VCaP (cell line): ENCODE data around the gene DMPK.
"Not testable (repeated sequence)": the region's sequence is repeated elsewhere in the genome, so short reads cannot be mapped to it uniquely, and the experiment has no call there.

Experiments
- H3K27ac ChIP-seq: fragments of 450-650 bp; 2 replicates; pipeline ENCODE4 v1.5.1; 2017
- CTCF ChIP-seq: fragments of 450-650 bp; conservative IDR thresholded peaks from 2 replicates; pipeline ENCODE4 v1.5.1; 2017; ENCODE audit warnings: mild to moderate bottlenecking, moderate library complexity

The DMPK gene

GRCh38 chr19:45800070-45800553, 17.8 kb upstream of the DMPK start:
- TF ChIP-seq CTCF, result no peak
- H3K27ac ChIP-seq, result no peak overlapping the region

- H3K27ac ChIP-seq, result not testable (repeated sequence)
Measured at GRCh38 chr19:45799541-45799940, 17.3 kb upstream of the DMPK start.

- TF ChIP-seq CTCF, result peak; percentile 92
- no peak overlapping the region for H3K27ac ChIP-seq
Measured at GRCh38 chr19:45798995-45799517, 16.8 kb upstream of the DMPK start.

- TF ChIP-seq CTCF, result no peak
- no peak overlapping the region for H3K27ac ChIP-seq
Measured at GRCh38 chr19:45794627-45795026, 12.3 kb upstream of the DMPK start.

GRCh38 chr19:45793876-45794275, 11.6 kb upstream of the DMPK start:
- H3K27ac ChIP-seq, result no peak overlapping the region
- TF ChIP-seq CTCF, result no peak

- H3K27ac ChIP-seq, result no peak overlapping the region
- TF ChIP-seq CTCF, result no peak
Measured at GRCh38 chr19:45793178-45793564, 10.9 kb upstream of the DMPK start.

GRCh38 chr19:45792470-45793177, 10.3 kb upstream of the DMPK start, which contains the start of gene DMWD:
TSS of gene DMWD (minus strand) at chr19:45792845. CDS start at chr19:45792756, 89 bp downstream.
- TF ChIP-seq CTCF, result no peak
- peak within 1 kb of the TSS; percentile 88 for H3K27ac ChIP-seq
